Loucy (cell line): Measurements from ENCODE around the gene FGF21.

ENCODE experiments used
- H2AFZ ChIP-seq: fragments of 200-600 bp; sonication (generic); 2 replicates; pipeline ENCODE4 v1.6.0; 2016; ENCODE audit warnings: antibody characterized with exemption, mild to moderate bottlenecking, low read length, moderate library complexity
- H3F3A ChIP-seq: fragments of 200-600 bp; 2 replicates; pipeline ENCODE4 v1.6.0; 2016; ENCODE audit warnings: antibody characterized with exemption, low read depth, mild to moderate bottlenecking
- H3K27me3 ChIP-seq: fragments of 200-600 bp; sonication (generic); 2 replicates; pipeline ENCODE4 v1.6.1; 2014; ENCODE audit warnings: low read length, mild to moderate bottlenecking; ENCODE audit not compliant: insufficient read depth, poor library complexity, severe bottlenecking
- H3K36me3 ChIP-seq: fragments of 200-600 bp; sonication (generic); 2 replicates; pipeline ENCODE4 v1.6.1; 2016; ENCODE audit warnings: low read length; ENCODE audit not compliant: insufficient read depth
- H3K4me1 ChIP-seq: fragments of 200-600 bp; sonication (generic); 2 replicates; pipeline ENCODE4 v1.5.1; 2014; ENCODE audit warnings: low read length, mild to moderate bottlenecking; ENCODE audit not compliant: insufficient read depth, poor library complexity, severe bottlenecking
- H3K4me2 ChIP-seq: fragments of 200-600 bp; sonication (generic); 2 replicates; pipeline ENCODE4 v1.6.0; 2014; ENCODE audit warnings: antibody characterized with exemption, low read length, low read depth, mild to moderate bottlenecking; ENCODE audit not compliant: poor library complexity, severe bottlenecking
- H3K4me3 ChIP-seq: fragments of 200-600 bp; sonication (generic); 2 replicates; pipeline ENCODE4 v1.5.1; 2014; ENCODE audit warnings: low read length, mild to moderate bottlenecking, mixed read lengths; ENCODE audit not compliant: poor library complexity, severe bottlenecking
- H3K79me2 ChIP-seq: fragments of 200-600 bp; sonication (generic); 2 replicates; pipeline ENCODE4 v1.6.1; 2014; ENCODE audit warnings: low read length; ENCODE audit not compliant: insufficient read depth
- H3K9ac ChIP-seq: fragments of 200-600 bp; sonication (generic); 2 replicates; pipeline ENCODE4 v1.6.0; 2014; ENCODE audit warnings: mild to moderate bottlenecking, low read depth, low read length, moderate library complexity; ENCODE audit not compliant: poor library complexity, severe bottlenecking
- H3K9me2 ChIP-seq: fragments of 200-600 bp; sonication (generic); replicated peaks from 2 replicates; pipeline ENCODE4 v1.6.1; 2016; ENCODE audit warnings: low read depth, low read length, mixed read lengths
- H3K9me3 ChIP-seq: fragments of 200-600 bp; sonication (generic); 2 replicates; pipeline ENCODE4 v1.6.1; 2014; ENCODE audit warnings: mild to moderate bottlenecking, antibody characterized with exemption, low read length, low read depth; ENCODE audit not compliant: insufficient read depth
- H4K20me1 ChIP-seq: fragments of 200-600 bp; sonication (generic); 2 replicates; pipeline ENCODE4 v1.6.0; 2014; ENCODE audit warnings: antibody characterized with exemption, low read length, mild to moderate bottlenecking; ENCODE audit not compliant: insufficient read depth, poor library complexity, severe bottlenecking
- EZH2phosphoT487 ChIP-seq: fragments of 200-600 bp; IDR thresholded peaks from 2 replicates; pipeline ENCODE4 v1.6.1; 2018; ENCODE audit warnings: antibody characterized with exemption, mild to moderate bottlenecking, moderate library complexity, borderline replicate concordance
- TF ChIP-seq, protein P1 (sequence below): fragments of 200-600 bp; sonication (generic); conservative IDR thresholded peaks from 2 replicates; pipeline ENCODE4 v1.5.1; 2014; ENCODE audit warnings: mild to moderate bottlenecking, antibody characterized with exemption, low read length

Gene FGF21

DNA sequence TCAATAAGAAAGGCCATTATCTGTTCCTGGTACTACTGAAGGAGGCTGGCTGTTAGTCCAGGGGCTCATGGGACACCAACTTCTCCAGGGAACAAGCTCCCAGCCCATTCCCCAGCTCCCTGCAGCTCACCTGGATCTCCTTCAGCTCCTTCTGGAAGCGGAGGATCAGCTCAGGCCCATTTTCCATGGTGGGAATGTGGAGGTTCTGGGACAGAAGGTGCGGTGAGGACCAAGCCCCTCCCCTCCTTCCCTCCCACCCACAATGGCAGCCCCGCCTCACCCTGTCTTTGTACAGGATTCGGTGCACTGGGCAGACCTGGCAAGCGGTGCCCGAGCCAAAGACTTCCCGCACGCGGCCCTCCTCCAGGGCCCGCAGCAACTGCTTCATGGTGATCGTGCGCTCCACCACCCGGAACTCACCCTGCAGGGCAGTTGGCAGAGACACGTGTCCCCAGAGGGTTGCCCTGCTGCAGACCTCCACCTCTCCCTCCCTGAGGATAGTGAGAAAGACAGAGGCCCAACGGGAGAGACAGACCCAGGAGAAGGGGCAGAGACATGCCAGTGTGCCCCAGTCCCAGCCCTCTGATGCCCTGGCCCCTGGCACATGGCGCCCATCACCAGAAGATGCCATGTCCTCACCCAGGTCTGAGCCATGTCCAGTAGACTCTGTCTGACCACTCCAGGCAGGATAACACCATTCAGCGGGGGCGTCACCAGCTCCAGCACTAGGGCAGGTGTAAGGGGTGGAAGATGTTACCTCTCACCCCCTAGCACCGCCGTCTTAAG is 41.2 kb downstream of the FGF21 start:
- H3K36me3 ChIP-seq, result no peaks in the 10 kb centered on the region
- no peak overlapping the region for H3K9ac ChIP-seq
- no peak overlapping the region for H2AFZ ChIP-seq
- TF ChIP-seq, protein P1, sequence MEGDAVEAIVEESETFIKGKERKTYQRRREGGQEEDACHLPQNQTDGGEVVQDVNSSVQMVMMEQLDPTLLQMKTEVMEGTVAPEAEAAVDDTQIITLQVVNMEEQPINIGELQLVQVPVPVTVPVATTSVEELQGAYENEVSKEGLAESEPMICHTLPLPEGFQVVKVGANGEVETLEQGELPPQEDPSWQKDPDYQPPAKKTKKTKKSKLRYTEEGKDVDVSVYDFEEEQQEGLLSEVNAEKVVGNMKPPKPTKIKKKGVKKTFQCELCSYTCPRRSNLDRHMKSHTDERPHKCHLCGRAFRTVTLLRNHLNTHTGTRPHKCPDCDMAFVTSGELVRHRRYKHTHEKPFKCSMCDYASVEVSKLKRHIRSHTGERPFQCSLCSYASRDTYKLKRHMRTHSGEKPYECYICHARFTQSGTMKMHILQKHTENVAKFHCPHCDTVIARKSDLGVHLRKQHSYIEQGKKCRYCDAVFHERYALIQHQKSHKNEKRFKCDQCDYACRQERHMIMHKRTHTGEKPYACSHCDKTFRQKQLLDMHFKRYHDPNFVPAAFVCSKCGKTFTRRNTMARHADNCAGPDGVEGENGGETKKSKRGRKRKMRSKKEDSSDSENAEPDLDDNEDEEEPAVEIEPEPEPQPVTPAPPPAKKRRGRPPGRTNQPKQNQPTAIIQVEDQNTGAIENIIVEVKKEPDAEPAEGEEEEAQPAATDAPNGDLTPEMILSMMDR, result no peak
- no peaks in the 10 kb centered on the region for H3F3A ChIP-seq
- no peaks in the 10 kb centered on the region for H3K9me2 ChIP-seq
- no peaks in the 10 kb centered on the region for H3K9me3 ChIP-seq
- H3K79me2 ChIP-seq, result no peaks in the 10 kb centered on the region
- H3K4me2 ChIP-seq, result no peak overlapping the region
- H4K20me1 ChIP-seq, result no peaks in the 10 kb centered on the region
- H3K4me3 ChIP-seq, result no peak overlapping the region
- peaks cover 9% of the 10 kb centered on the region for H3K4me1 ChIP-seq
- H3K27me3 ChIP-seq, result no peaks in the 10 kb centered on the region

DNA sequence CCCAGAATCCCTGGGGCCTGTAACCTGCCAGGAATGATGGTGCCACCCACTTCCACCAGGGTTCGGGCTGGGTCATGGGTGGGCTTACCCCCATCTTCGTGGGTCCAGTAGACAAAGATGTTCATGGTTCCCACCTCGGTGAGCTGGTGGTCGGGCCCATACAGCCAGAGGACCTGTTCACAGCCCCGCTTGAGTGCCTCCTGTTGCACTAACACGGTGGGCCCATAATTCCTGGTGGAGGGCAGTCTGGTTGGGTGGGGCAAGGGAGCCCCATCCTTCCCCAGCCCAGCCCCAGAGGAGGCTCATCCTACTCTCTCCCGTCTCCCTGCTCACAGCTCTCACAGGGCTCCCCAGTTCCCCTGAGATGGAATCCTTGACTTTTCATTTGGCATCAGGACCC is 41.8 kb downstream of the FGF21 start:
- peaks cover 9% of the 10 kb centered on the region for H3K4me1 ChIP-seq
- no peak overlapping the region for H3K9ac ChIP-seq
- H3K79me2 ChIP-seq, result no peaks in the 10 kb centered on the region
- no peaks in the 10 kb centered on the region for H3F3A ChIP-seq
- H3K4me2 ChIP-seq, result no peak overlapping the region
- no peak overlapping the region for H3K4me3 ChIP-seq
- H3K27me3 ChIP-seq, result no peaks in the 10 kb centered on the region
- no peaks in the 10 kb centered on the region for H3K9me2 ChIP-seq
- no peak overlapping the region for H2AFZ ChIP-seq
- H3K9me3 ChIP-seq, result no peaks in the 10 kb centered on the region
- no peak for TF ChIP-seq EZH2phosphoT487
- TF ChIP-seq, protein P1, result no peak
- no peaks in the 10 kb centered on the region for H3K36me3 ChIP-seq
- no peaks in the 10 kb centered on the region for H4K20me1 ChIP-seq

GRCh38 chr19:48798937-48799336 is 43.6 kb downstream of the FGF21 start:
- H2AFZ ChIP-seq, result no peak overlapping the region
- TF ChIP-seq EZH2phosphoT487, result no peak
- TF ChIP-seq, protein P1, result no peak
- no peaks in the 10 kb centered on the region for H3K9me2 ChIP-seq
- peak overlapping the region; percentile 56 for H3K9ac ChIP-seq
- peaks cover 9% of the 10 kb centered on the region for H3K4me1 ChIP-seq
- H3K9me3 ChIP-seq, result no peaks in the 10 kb centered on the region
- H3K27me3 ChIP-seq, result no peaks in the 10 kb centered on the region
- no peaks in the 10 kb centered on the region for H3K36me3 ChIP-seq
- no peaks in the 10 kb centered on the region for H4K20me1 ChIP-seq
- H3K4me2 ChIP-seq, result peak overlapping the region; percentile 55
- H3K79me2 ChIP-seq, result no peaks in the 10 kb centered on the region
- H3K4me3 ChIP-seq, result peak overlapping the region; percentile 6
- H3F3A ChIP-seq, result no peaks in the 10 kb centered on the region
